HG03139 (cell line): ENCODE results near the gene URM1.
"Not testable (repeated sequence)": the region's sequence is repeated elsewhere in the genome, so short reads cannot be mapped to it uniquely, and the experiment has no call there.

ENCODE experiments used
- ATAC-seq: cut with Tn5 transposase; IDR thresholded peaks from one replicate; pipeline ENCODE4 v1.9.1; 2021; ENCODE audit not compliant: unreplicated experiment

The URM1 gene

DNA sequence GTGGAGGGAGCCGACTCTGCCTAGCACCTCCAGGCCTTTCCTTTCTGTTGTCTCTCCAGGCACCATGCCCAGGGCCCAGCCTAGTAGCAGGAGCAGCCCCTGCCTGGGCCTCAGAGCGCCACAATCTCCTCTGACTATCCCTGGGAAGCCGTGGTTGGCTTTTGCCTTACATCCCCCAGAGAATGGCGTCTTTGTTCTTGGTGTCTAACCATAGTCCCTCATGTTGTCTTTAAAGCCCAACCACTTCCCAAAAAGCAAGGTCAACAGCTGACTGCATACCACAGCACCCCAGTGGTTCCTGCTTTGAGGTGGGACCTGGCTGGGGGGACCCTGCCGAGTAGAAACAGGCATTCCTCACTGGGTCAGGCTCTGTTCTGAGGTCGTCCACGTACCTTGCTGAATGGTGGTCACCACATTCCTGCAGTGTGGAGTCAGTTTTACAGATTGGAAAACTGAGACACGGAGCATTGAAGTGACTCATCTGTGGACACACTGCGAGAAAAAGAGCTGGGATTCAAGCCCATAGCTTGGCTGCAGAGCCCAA, 35.7 kb downstream of the URM1 start:
- no peak for ATAC-seq

DNA sequence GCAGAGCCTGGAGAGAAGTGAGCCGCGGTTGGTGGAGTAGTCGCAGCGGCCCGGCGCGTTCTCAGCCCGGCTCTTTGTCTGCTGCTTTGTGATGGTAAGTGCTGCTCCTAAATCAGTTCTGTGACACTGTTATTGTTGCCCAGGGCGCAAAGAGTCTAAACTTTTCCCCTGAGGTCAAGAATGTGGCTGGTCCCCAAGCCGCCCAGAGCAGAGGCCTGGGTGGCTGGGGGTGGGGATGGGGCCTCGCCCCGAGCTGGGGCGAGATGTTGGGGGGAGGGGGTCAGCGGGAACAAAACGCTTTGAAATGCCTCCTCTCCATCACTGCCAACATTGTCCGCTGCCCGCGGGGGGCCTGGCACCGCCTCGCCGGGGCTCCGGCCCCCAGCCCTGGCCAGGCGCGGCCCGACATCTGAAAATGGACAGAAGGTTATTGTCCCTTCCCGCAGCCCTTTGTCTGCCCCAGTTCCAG, 37.8 kb downstream of the URM1 start:
- no peak for ATAC-seq

- no peak for ATAC-seq
These were observed 38.3 kb downstream of the URM1 start for GRCh38 chr9:128409450-128409849.

- ATAC-seq: no peak
These were observed 38.8 kb downstream of the URM1 start for GRCh38 chr9:128409978-128410377.

DNA sequence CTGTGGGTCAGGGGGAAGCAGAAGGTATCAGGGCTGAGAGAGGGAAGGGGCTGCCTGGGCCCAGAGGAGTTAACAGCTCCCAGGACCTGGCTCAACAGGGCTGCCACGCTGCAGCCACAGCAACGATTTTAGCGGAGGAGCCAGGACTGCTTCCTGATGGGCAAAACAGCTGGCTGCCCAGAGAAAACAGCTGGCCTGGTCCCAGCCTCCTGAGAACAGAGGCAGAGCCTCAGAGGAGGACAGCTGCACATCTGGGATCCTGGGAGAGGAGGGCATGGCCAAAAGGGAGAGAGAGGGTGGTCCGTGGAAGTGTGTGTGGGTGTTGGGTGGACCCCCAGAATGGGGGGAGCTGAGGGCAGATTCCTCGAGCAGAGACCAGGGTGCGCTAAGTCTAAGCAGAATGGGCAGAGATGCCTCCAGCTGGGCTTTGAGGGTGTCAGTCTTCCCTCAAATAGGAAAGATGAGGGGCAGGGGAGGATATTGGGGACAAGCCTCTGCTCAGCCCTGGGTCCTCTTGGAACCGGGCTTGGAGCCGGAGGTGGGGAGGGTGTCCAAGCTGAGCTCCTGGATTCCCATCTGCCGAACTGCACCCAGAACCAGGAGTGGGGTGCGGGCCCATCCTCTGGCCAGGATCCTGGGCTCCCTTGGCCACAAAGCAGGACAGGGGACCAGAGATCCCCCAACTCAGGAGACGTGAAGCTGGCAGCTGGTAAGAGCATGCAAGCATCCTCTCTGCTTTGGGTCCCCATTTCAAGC, 40.4 kb downstream of the URM1 start:
- ATAC-seq: no peak

DNA sequence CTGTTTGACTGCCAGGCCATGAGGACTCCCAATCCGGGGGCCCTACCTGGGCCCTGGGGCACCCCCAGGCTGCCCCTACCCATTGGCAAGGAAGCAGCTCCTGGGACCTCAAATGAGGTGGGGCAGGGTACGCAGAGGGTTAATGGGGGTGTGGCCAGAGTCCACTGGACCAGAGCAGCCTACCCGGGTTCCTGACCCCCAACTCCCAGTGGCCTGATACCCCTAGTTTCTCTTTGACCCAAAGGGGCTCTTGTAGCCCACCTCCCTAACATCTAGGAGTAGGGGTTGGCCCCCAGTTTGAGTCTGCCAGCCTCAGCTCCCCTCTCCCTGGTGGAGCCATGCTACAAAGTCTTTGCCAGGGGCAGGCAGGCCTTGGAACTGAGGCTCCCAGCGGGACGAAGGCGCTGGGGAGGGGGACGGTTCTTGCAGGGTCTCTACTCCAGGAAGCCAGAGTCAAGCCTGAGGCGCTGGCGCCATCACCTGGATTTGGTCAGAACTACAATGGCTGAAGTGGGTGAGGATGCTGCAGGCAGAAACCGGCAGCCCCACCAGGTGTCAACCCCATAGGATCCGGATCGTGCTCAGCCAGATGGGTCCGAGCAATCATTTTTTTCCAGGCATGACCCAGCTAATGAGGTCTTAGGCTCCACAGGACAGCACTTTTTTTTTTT, 41.1 kb downstream of the URM1 start:
- ATAC-seq: no peak

GRCh38 chr9:128413728-128414127, 42.6 kb downstream of the URM1 start:
- ATAC-seq: not testable (repeated sequence)

GRCh38 chr9:128414461-128414860, 43.3 kb downstream of the URM1 start:
- ATAC-seq: no peak

DNA sequence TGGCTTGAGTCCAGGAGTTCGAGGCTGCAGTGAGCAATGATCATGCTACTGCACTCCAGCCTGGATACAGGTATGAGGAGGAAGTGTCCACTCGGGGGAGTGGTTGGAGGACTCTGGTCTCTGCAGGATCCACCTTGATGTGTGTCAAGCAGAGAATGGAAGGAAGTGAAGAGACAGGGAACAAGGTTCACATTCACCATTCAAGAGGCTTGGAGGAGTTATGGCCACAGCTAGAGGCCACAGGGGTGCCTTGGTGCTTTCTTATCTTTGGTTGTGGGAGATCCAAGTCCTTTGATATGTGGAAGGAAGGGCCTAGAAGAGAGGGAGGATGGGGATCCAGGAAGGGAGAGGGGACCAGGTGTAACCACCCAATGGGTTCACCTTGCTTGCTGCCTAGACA, 44.1 kb downstream of the URM1 start:
- no peak for ATAC-seq

DNA sequence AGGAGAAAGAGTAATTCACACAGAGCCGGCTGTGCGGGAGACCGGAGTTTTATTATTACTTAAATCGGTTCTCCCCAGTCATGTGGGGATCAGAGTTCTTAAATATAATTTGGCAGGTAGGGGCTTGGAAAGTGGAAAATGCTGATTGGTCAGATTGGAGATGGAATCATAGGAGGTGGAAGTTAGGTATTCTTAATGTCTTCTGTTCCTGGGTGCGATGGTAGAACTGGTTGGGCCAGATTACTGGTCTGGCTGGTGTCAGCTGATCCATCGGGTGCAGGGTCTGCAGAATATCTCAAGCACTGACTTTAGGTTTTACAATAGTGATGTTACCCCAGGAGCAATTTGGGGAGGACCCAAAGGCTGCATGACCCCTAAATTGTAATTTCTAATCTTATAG, 44.8 kb downstream of the URM1 start:
- no peak for ATAC-seq

GRCh38 chr9:128416432-128417019, 45.4 kb downstream of the URM1 start:
- no peak for ATAC-seq

GRCh38 chr9:128419061-128419925, 48.1 kb downstream of the URM1 start:
- no peak for ATAC-seq

DNA sequence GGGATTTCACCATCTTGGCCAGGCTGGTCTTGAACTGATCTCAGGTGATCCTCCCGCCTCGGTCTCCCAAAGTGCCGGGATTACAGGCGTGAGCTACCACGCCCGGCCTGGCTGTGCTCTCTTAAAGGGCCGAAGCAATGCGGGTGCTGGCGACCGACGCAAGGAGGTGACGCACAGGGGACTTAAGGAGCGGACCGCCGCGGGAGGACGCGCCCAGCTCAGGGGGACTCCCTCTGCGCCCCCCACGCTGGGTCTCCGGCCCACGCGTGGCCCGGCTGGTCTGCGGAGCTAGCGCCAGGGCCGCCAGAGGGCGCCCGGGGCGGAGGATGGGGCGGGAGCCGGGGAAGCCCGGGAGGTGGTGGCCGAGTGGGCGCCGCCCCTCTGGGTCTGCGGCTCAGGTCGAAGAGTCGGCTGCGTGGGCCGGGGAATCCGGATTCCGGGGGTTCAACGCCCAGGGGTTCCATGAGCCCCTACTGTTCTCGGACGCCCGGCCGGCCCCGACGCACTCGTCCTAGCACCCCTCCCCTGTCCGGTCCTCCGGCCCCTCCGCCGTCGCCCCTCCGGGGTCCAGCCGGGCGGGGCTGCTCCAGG, 49.0 kb downstream of the URM1 start:
- peak; percentile 63 for ATAC-seq

GRCh38 chr9:128420651-128421481, 49.7 kb downstream of the URM1 start, which contains the start of gene CERCAM:
Gene CERCAM, plus strand, starts transcription at chr9:128420857. Its CDS starts 21 bp downstream, at chr9:128420878.
- ATAC-seq: peak; percentile 65

DNA sequence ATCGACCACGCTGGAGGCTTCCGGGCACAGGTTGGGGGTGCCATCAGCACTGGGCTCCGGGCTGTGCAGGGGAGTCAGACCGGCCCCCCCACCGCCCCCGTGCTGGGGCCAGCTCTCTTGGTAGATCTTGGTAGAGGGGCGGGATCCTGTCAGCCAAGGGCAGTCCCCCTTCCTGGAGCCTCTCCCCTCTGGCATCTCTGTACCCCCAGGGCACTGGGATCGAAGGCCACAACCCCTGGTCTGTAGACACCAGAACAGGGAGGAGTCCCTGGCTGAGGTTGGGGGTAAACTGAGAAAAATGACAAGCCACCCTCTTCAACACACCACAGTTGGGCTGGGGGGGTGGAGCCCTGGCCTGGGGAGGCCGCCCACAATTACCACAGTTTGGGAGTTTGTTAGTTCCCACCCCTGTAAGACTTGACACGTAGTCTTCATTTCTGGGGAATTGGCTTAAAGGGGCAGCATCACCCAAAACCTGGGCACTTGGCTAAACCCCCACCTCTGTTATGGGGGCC, 50.4 kb downstream of the URM1 start:
- ATAC-seq: no peak

GRCh38 chr9:128422022-128422782, 51.0 kb downstream of the URM1 start:
- not testable (repeated sequence) for ATAC-seq

DNA sequence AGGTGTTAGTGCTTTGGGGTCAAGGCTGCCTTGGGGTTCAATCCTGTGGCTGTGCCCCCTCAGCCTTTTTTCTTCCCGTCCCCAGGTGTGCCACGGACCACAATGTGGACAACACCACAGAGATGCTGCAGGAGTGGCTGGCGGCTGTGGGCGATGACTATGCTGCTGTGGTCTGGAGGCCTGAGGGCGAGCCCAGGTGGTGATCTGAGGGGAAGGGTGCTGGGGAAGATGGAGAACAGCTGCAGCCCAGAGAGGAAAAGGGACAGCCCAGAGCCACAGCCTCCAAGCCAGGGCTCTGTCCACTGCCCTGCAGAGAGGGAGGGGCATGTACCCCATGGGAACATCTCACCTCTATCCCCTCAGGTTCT, 51.6 kb downstream of the URM1 start:
- no peak for ATAC-seq

- ATAC-seq: not testable (repeated sequence)
These were observed 52.2 kb downstream of the URM1 start for GRCh38 chr9:128423356-128423755.
